HL-60 (cell line): ENCODE results near the gene KYAT1.
"Not testable (repeated sequence)": the region's sequence is repeated elsewhere in the genome, so short reads cannot be mapped to it uniquely, and the experiment has no call there.

Experiments
- DNase-seq, 2 experiments: peaks; one replicate each; pipeline ENCODE4 v3.0.0-alpha.2; 2010 to 2020; ENCODE audit warnings: low read depth in 1 of 2, low spot score in 1 of 2
- H3K27ac ChIP-seq: fragments of 250-450 bp; sonication (Bioruptor Pico); replicated peaks from 2 replicates; pipeline ENCODE4 v1.5.1; 2020; ENCODE audit warnings: mild to moderate bottlenecking, moderate library complexity
- H3K27me3 ChIP-seq: fragments of 250-450 bp; sonication (Bioruptor Pico); 2 replicates; pipeline ENCODE4 v1.5.1; 2021; ENCODE audit warnings: mild to moderate bottlenecking, moderate library complexity; ENCODE audit not compliant: insufficient read depth, poor library complexity, severe bottlenecking
- H3K4me3 ChIP-seq: replicated peaks from 2 replicates; pipeline ENCODE4 v1.5.1; 2011; ENCODE audit warnings: mild to moderate bottlenecking, control low read depth, low read length; ENCODE audit not compliant: insufficient read depth
- GABPA ChIP-seq: IDR thresholded peaks from 2 replicates; pipeline ENCODE4 v1.6.1; 2012; ENCODE audit warnings: low read depth
- POLR2AphosphoS5 ChIP-seq: IDR thresholded peaks from 2 replicates; pipeline ENCODE4 v1.6.1; 2012; ENCODE audit warnings: low read depth
- SPI1 ChIP-seq: IDR thresholded peaks from 2 replicates; pipeline ENCODE4 v1.6.1; 2012; ENCODE audit warnings: low read depth, mild to moderate bottlenecking, borderline replicate concordance
- TF ChIP-seq, protein P1 (sequence below): IDR thresholded peaks from one replicate; pipeline ENCODE4 v1.5.1; 2011; ENCODE audit warnings: low read length, control low read depth, inconsistent platforms; ENCODE audit not compliant: insufficient read depth
- TF ChIP-seq, protein P2 (sequence below): IDR thresholded peaks from 2 replicates; pipeline ENCODE4 v1.6.1; 2012; ENCODE audit warnings: low read depth; ENCODE audit not compliant: insufficient replicate concordance

The KYAT1 gene

DNA sequence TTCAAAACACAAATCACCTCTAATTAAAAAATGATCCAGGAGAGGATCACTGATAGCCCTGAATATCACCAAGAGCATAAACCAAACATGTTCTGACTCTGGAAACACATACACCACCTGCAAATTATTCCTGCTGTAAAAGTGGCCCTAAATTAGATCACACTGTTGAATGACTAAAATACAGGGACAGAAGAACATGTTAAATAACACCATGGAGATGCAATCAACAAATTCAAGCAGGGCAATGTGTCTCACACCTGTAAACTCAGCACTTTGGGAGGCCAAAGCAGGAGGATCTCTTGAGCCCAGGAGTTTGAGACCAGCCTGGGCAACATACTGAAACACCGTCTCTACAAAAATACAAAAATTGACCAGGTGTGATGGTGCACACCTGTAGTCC, 33.9 kb downstream of the KYAT1 start:
- TF ChIP-seq POLR2AphosphoS5 (no peak), SPI1 (no peak), GABPA (no peak)
- TF ChIP-seq, protein P1, sequence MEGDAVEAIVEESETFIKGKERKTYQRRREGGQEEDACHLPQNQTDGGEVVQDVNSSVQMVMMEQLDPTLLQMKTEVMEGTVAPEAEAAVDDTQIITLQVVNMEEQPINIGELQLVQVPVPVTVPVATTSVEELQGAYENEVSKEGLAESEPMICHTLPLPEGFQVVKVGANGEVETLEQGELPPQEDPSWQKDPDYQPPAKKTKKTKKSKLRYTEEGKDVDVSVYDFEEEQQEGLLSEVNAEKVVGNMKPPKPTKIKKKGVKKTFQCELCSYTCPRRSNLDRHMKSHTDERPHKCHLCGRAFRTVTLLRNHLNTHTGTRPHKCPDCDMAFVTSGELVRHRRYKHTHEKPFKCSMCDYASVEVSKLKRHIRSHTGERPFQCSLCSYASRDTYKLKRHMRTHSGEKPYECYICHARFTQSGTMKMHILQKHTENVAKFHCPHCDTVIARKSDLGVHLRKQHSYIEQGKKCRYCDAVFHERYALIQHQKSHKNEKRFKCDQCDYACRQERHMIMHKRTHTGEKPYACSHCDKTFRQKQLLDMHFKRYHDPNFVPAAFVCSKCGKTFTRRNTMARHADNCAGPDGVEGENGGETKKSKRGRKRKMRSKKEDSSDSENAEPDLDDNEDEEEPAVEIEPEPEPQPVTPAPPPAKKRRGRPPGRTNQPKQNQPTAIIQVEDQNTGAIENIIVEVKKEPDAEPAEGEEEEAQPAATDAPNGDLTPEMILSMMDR, result no peak
- TF ChIP-seq, protein P2, sequence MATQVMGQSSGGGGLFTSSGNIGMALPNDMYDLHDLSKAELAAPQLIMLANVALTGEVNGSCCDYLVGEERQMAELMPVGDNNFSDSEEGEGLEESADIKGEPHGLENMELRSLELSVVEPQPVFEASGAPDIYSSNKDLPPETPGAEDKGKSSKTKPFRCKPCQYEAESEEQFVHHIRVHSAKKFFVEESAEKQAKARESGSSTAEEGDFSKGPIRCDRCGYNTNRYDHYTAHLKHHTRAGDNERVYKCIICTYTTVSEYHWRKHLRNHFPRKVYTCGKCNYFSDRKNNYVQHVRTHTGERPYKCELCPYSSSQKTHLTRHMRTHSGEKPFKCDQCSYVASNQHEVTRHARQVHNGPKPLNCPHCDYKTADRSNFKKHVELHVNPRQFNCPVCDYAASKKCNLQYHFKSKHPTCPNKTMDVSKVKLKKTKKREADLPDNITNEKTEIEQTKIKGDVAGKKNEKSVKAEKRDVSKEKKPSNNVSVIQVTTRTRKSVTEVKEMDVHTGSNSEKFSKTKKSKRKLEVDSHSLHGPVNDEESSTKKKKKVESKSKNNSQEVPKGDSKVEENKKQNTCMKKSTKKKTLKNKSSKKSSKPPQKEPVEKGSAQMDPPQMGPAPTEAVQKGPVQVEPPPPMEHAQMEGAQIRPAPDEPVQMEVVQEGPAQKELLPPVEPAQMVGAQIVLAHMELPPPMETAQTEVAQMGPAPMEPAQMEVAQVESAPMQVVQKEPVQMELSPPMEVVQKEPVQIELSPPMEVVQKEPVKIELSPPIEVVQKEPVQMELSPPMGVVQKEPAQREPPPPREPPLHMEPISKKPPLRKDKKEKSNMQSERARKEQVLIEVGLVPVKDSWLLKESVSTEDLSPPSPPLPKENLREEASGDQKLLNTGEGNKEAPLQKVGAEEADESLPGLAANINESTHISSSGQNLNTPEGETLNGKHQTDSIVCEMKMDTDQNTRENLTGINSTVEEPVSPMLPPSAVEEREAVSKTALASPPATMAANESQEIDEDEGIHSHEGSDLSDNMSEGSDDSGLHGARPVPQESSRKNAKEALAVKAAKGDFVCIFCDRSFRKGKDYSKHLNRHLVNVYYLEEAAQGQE, result no peak
- DNase-seq, result no peak
- Histone ChIP-seq H3K27ac (no peak overlapping the region), H3K4me3 (no peak overlapping the region), H3K27me3 (no peaks in the 10 kb centered on the region)

DNA sequence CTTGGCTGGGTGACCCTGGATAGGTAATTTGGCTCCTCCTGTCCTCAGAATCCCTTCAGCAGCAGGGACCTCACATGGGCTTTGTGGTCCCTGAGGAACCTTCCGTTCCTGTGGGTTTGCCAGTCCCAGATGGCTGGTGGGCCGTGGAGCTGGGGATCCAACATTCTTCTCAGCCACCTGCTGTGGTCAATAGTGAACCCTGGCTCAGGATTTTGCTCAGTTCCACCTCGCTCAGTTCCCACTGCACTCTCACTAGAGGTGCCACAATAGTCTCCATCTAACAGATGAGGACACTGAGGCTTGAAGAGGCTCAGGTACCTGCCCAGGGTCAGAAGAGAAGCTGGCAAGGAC, 35.1 kb downstream of the KYAT1 start:
- Histone ChIP-seq H3K27me3 (no peaks in the 10 kb centered on the region), H3K27ac (no peak overlapping the region), H3K4me3 (no peak overlapping the region)
- DNase-seq, result no peak
- TF ChIP-seq SPI1 (no peak), POLR2AphosphoS5 (no peak), GABPA (no peak)
- TF ChIP-seq, protein P2, result no peak
- TF ChIP-seq, protein P1, result no peak

DNA sequence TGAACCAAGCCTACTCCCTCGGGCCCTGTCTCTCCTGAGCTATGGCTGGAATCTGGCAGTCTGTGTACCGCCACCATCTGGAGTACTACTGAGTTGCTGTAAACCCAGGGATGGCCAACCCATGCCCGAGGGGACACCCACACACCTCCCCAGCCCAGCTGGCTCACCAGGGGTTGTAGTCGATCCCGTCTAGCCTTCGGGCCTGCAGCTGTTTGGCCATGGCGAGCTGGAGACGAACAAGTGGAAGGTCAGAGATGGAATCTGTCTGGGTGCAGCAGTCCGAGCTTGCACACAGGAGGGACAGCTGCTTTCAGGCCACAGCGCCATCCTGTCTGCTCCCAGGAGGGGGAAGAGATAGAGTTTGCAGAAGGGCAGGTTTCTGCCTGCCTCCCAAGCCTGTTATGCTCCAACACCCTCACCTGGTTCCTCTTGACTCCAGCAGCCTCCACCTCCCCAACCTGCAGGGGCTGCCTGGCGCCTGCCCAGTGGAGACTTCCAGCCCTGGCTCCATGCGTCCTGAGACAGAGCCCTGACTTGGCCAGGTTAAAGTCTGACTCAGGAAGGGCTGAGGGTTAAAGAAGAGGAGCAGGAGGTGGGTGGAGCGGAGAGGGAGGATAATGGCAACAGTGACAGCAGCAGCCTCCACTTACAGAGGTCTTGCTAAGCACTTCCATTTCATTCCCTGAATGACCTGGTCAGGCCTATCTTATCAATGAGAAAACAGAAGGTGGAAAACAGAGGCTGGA, 36.4 kb downstream of the KYAT1 start:
- no peak for DNase-seq
- H3K4me3 ChIP-seq, result no peak overlapping the region
- H3K27ac ChIP-seq, result no peak overlapping the region
- no peak for TF ChIP-seq POLR2AphosphoS5
- TF ChIP-seq, protein P1, result no peak
- TF ChIP-seq SPI1, result no peak
- no peak for TF ChIP-seq GABPA
- TF ChIP-seq, protein P2, result no peak
- H3K27me3 ChIP-seq, result no peaks in the 10 kb centered on the region

DNA sequence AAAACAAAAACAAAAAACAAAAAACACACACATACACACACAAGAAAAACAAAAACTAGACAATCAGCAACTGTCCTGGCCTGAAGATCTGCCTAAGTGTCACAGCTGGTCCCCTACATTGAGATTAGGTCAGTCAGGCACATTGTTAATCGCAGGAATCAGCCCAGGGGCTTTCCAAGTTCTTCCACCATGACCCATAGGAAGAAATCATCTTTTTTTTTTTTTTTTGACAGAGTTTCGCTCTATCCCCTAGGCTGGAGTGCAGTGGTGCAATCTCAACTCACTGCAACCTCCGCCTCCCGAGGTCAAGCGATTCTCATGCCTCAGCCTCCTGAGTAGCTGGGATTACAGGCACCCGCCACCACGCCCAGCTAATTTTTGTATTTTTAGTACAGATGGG, 38.6 kb downstream of the KYAT1 start:
- H3K27me3 ChIP-seq, H3K27ac ChIP-seq, DNase-seq, H3K4me3 ChIP-seq: not testable (repeated sequence)
